GM18951 (cell line): ENCODE measurements around the gene ZMYM2.

Experiments used
- POLR2A ChIP-seq: IDR thresholded peaks from 4 replicates; pipeline ENCODE4 v1.6.1; 2011; ENCODE audit warnings: mild to moderate bottlenecking; ENCODE audit not compliant: insufficient read length, insufficient read depth; ENCODE audit errors: extremely low read depth
- in situ Hi-C: fragments of 300-500 bp; cut with MboI; formaldehyde crosslinking; loops from one replicate; pipeline ENCODE4 v1.12.0; 2022; ENCODE audit warnings: low sequenced_read_pairs, mixed read lengths, inconsistent platforms; ENCODE audit not compliant: unreplicated experiment

ZMYM2 gene

GRCh38 chr13:20045950-20046548 is 87.5 kb downstream of the ZMYM2 start:
- TF ChIP-seq POLR2A: no peak
- in situ Hi-C loops: no loop called here

GRCh38 chr13:20049558-20050473 is 91.3 kb downstream of the ZMYM2 start:
- in situ Hi-C loops: no loop called here
- TF ChIP-seq POLR2A: no peak

DNA sequence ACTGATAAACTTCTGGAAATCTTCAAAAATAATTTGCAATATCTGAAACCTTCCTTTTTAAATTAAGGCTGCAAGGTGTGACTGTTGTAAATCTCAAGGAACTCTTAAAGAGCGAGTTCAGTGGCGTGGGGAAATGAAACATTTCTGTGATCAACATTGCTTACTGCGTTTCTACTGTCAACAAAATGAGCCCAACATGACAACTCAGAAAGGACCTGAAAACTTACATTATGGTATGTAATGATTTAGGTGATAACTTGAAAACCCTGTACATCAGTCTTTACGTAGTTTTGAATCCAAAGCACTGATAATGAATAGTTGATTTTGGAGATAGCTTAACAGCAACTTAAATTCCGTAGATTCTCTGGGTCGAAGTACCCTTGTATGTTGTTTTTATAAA is 92.8 kb downstream of the ZMYM2 start:
- no peak for TF ChIP-seq POLR2A

GRCh38 chr13:20053016-20053415 is 94.5 kb downstream of the ZMYM2 start:
- no peak for TF ChIP-seq POLR2A

More for the DNA sequence above, 92.8 kb downstream of the ZMYM2 start:
- in situ Hi-C loops: no loop called here

DNA sequence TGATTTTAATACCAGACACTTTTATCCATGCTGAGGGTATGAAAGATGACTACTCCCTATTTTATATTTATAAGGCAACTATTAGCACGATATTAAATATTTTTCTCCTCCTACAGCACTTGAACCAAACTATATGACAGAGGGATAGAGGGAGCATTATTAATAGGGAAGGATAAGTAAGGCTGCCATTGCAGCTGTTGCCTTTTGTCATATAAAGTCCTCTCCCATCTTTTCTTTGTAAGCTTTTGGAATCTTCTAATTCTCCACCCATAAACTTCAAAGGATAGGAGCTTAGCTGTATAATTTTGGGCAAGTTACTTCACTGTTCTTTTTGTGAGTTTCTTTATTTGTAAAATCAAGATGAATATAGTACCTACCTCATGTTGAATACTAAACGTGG is 95.4 kb downstream of the ZMYM2 start:
- in situ Hi-C loops: no loop called here
- no peak for TF ChIP-seq POLR2A

More at GRCh38 chr13:20053016-20053415, 94.5 kb downstream of the ZMYM2 start:
- in situ Hi-C loops: no loop called here

- in situ Hi-C loops: no loop called here
- no peak for TF ChIP-seq POLR2A
Observed at GRCh38 chr13:20054586-20054985, 96.1 kb downstream of the ZMYM2 start.

DNA sequence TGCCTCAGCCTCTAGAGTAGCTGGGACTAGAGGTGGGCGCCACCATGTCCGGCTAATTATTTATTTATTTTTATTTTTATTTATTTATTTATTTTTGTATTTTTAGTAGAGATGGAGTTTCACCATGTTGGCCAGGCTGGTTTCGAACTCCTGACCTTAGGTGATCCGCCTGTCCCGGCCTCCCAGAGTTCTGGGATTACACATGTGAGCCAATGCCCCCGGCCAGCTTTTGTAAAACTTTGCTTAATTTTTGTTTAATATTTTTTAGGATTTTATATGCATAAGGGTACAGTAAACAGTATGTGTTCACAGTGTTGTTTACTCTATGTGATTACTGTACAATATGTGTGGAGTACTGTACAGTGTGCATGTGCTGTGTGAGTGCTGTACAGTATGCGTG is 98.7 kb downstream of the ZMYM2 start:
- TF ChIP-seq POLR2A: no peak
- in situ Hi-C loops: no loop called here

DNA sequence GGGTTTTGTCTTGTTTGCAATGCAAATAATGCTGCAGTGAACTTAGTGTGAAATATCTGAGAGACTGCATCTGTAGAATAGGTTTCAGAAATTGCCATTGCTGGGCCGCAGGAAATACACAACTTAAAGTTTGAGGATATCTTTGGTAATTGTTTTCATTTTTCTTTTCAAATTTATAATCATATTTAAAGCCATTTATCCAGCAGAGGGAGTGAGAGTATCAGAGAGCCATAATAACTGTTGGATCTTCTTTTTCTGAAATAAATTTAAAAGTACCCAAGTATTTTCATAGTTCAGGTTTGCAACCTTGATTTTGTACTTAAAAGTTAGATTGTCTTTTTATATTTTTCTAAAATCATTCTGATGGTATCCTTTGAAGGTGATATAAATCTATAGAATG is 99.4 kb downstream of the ZMYM2 start:
- in situ Hi-C loops: no loop called here
- no peak for TF ChIP-seq POLR2A

- in situ Hi-C loops: no loop called here
- no peak for TF ChIP-seq POLR2A
Observed at GRCh38 chr13:20058476-20058875, 99.9 kb downstream of the ZMYM2 start.

DNA sequence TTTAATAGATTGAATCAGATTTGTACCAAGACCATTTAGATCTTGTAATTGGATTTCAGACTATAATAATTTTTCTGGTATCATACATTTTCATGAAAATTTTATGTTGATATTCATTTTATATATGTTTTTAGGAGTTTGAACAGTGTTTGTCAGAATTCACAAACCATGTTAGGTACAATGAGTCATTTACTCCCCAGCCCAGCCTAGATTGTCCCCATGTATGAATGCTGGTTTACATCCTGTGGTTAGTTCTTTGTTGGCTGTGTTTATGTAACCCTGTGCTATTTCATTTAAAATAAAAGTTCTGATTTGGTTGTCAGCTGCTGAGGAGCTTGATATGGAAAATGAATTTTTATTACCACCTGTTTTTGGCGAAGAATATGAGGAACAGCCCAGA is 105.6 kb downstream of the ZMYM2 start:
- no peak for TF ChIP-seq POLR2A
- in situ Hi-C loops: no loop called here

DNA sequence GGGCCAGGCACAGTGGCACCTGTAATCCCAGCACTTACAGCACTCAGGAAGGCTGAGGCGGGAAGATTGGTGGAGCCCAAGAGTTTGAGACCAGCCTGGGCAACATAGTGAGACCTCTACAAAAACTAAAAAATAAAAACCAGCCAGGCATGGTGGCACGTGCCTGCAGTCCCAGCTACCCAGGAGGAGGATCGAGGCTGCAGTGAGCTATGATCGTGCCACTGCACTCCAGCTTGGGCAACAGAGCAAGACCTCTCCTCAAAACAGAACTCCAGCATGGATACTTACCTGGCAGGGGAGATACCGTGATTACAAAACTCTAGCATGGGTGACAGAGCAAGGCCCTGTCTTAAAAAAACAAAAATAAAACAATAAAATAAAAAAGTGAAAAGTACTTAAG is 107.0 kb downstream of the ZMYM2 start:
- in situ Hi-C loops: no loop called here
- TF ChIP-seq POLR2A: no peak

DNA sequence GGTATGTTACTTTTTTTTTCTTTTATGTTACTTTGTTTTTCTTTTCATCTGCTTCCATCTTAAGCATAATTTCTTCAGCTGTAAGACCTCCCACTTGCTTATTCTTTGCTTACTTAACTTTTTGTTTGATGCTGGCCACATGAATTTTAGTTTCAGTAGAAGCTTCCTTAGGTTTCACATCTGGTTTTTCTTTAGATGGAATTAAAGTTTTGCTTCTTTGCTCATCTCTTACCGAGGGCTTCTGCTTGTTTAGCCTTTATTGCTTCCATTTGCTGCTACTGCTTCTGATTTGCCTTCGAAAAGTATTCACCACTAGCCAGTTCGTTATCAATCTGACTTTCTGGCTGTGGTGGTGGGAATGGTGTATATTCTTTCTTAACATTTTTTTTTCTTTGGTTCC is 111.4 kb downstream of the ZMYM2 start:
- no peak for TF ChIP-seq POLR2A

DNA sequence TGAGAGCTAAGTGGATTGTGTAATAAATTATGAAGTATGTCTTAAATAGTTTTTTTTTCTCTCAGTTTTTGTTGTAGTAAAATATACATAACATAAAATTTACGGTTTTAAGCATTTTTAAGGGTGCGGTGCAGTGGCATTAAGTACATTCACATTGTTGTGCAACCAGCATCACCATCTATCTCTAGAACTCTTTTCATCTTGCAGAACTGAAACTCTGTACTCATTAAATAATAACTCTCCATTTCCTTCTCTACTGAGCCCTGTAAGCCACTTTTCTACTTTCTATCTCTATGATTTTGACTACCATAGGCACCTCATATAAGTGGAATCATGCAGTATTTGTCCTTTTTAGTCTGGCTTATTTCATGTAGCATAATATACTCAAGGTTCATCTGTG is 115.2 kb downstream of the ZMYM2 start:
- in situ Hi-C loops: no loop called here

More for the DNA sequence above, 111.4 kb downstream of the ZMYM2 start:
- in situ Hi-C loops: no loop called here

DNA sequence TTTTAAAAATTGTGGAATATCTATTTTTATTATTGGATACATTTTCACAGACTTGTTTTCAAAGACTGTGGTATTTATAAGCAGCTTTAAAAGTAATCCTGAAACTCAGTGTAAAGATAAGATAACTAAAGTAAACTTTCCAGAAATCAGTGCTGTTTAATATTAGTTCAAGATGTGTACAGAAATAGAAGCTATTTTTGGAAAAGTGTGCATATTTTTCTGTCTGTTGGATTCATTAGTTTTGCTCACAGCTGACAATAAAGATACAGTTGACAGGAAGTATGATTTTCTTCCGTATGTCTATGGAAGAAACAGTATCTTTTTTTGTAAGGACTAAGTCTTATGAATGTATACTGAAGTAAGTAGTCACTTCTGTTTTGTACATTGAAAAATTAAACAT is 116.4 kb downstream of the ZMYM2 start:
- no peak for TF ChIP-seq POLR2A
- in situ Hi-C loops: no loop called here

More for the DNA sequence above, 115.2 kb downstream of the ZMYM2 start:
- TF ChIP-seq POLR2A: no peak
